ENCODE measurements around the gene CCSER1. TPM values are rescaled to one million over a fixed set of nuclear protein-coding genes. Genes with fewer than 3 reads are reported as not detected.

The CCSER1 gene
- total RNA-seq, 4 donors from 2014 or later, result 4.0 to 6.0 (median 4.8) TPM

- 94 to 95% methylated on average over 4 of the region's 4 CpGs for WGBS, 2 donors
- no peak for DNase-seq (ENCODE audit: low spot score in 2 of 2)
- Histone ChIP-seq H3K36me3 (no peaks in the 10 kb centered on the region), H3K4me1 (peaks cover 0 to 5% (median 0%) of the 10 kb centered on the region in 4 donors), H3K4me3 (no peak overlapping the region), H3K27me3 (no peaks in the 10 kb centered on the region), H3K27ac (no peak overlapping the region), H3K9me3 (no peaks in the 10 kb centered on the region)
- TF ChIP-seq, protein P1, sequence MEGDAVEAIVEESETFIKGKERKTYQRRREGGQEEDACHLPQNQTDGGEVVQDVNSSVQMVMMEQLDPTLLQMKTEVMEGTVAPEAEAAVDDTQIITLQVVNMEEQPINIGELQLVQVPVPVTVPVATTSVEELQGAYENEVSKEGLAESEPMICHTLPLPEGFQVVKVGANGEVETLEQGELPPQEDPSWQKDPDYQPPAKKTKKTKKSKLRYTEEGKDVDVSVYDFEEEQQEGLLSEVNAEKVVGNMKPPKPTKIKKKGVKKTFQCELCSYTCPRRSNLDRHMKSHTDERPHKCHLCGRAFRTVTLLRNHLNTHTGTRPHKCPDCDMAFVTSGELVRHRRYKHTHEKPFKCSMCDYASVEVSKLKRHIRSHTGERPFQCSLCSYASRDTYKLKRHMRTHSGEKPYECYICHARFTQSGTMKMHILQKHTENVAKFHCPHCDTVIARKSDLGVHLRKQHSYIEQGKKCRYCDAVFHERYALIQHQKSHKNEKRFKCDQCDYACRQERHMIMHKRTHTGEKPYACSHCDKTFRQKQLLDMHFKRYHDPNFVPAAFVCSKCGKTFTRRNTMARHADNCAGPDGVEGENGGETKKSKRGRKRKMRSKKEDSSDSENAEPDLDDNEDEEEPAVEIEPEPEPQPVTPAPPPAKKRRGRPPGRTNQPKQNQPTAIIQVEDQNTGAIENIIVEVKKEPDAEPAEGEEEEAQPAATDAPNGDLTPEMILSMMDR (IDR thresholded peaks at IDR 0.05), result no peak
- TF ChIP-seq POLR2A (IDR thresholded peaks at IDR 0.05), result no peak
- TF ChIP-seq EP300 (IDR thresholded peaks at IDR 0.05), result no peak
Measured at GRCh38 chr4:90545380-90545779, 418.2 kb downstream of the CCSER1 start.

DNA sequence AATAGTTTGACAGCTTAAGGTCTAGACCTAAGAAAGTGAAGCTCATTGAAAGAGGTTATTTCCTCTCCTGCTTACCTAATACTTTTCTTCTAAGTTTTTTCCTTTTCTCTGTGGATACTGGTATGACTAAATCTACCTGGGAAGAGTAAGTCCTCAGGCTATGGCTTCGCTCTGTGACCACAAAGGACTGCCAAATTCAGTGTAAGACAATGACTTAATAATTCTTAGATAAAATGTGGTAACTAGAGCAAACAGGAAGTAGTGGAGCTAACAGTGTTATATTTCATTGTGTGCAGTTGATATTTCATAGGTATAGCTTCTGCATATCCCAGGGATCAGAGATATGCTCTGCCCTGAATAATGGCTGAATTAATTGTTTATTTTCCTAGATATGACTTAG is 418.9 kb downstream of the CCSER1 start:
- Histone ChIP-seq H3K4me1 (peaks cover 0 to 5% (median 0%) of the 10 kb centered on the region in 4 donors), H3K36me3 (no peaks in the 10 kb centered on the region), H3K9me3 (no peaks in the 10 kb centered on the region), H3K27me3 (no peaks in the 10 kb centered on the region), H3K4me3 (no peak overlapping the region), H3K27ac (no peak overlapping the region)
- 78 to 86% methylated on average over 1 of the region's 1 CpG for WGBS, 2 donors
- no peak for DNase-seq (ENCODE audit: low spot score in 2 of 2)
- no peak for TF ChIP-seq EP300 (IDR thresholded peaks at IDR 0.05)
- no peak for TF ChIP-seq POLR2A (IDR thresholded peaks at IDR 0.05)
- TF ChIP-seq, protein P1 (IDR thresholded peaks at IDR 0.05), result no peak

- TF ChIP-seq, protein P1 (IDR thresholded peaks at IDR 0.05), result no peak
- TF ChIP-seq POLR2A (IDR thresholded peaks at IDR 0.05) (no peak), EP300 (IDR thresholded peaks at IDR 0.05) (no peak)
Measured at GRCh38 chr4:90570615-90571014, 443.4 kb downstream of the CCSER1 start.

GRCh38 chr4:90572996-90573395 is 445.8 kb downstream of the CCSER1 start:
- no peaks in the 10 kb centered on the region for H3K9me3 ChIP-seq
- H3K36me3 ChIP-seq, result no peaks in the 10 kb centered on the region
- no peak overlapping the region for H3K27ac ChIP-seq
- no peak overlapping the region for H3K4me3 ChIP-seq
- no peak for TF ChIP-seq POLR2A (IDR thresholded peaks at IDR 0.05)
- no peak for TF ChIP-seq EP300 (IDR thresholded peaks at IDR 0.05)
- TF ChIP-seq, protein P1 (IDR thresholded peaks at IDR 0.05), result no peak
- no peaks in the 10 kb centered on the region for H3K27me3 ChIP-seq
- 90 to 94% methylated on average over 2 of the region's 2 CpGs for WGBS, 2 donors
- H3K4me1 ChIP-seq, result no peaks in the 10 kb centered on the region
- DNase-seq (ENCODE audit: low spot score in 2 of 2), result no peak

More at GRCh38 chr4:90570615-90571014, 443.4 kb downstream of the CCSER1 start:
- no peak overlapping the region for H3K27ac ChIP-seq
- H3K9me3 ChIP-seq, result no peaks in the 10 kb centered on the region
- no peak for DNase-seq (ENCODE audit: low spot score in 2 of 2)
- no peaks in the 10 kb centered on the region for H3K36me3 ChIP-seq
- no peak overlapping the region for H3K4me3 ChIP-seq
- no peaks in the 10 kb centered on the region for H3K4me1 ChIP-seq
- WGBS, 2 donors, result 85 to 93% methylated on average over 2 of the region's 2 CpGs
- H3K27me3 ChIP-seq, result no peaks in the 10 kb centered on the region

DNA sequence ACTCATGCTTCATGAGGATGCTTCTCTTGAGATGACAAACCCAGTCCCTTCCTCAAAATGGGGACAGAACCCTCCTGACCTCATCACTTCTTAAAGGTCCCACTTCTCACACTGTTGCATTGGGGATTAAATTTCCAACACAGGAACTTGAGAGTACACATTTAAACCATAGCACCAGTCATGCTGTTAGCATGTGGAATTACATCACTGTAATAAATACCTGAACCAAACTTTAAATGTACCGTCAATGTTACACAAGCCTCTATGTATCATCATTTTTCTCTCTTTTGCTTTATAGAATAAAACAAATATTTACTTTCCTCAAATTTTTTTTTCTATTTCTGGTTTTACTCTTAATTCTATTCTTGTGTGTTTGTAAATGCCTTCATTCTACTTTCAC is 448.2 kb downstream of the CCSER1 start:
- no peak overlapping the region for H3K4me3 ChIP-seq
- H3K9me3 ChIP-seq, result no peaks in the 10 kb centered on the region
- WGBS, 2 donors, result 78 to 79% methylated on average over 1 of the region's 1 CpG
- no peak for DNase-seq (ENCODE audit: low spot score in 2 of 2)
- no peaks in the 10 kb centered on the region for H3K4me1 ChIP-seq
- H3K36me3 ChIP-seq, result no peaks in the 10 kb centered on the region
- TF ChIP-seq POLR2A (IDR thresholded peaks at IDR 0.05) (no peak), EP300 (IDR thresholded peaks at IDR 0.05) (no peak)
- TF ChIP-seq, protein P1 (IDR thresholded peaks at IDR 0.05), result no peak
- no peak overlapping the region for H3K27ac ChIP-seq
- no peaks in the 10 kb centered on the region for H3K27me3 ChIP-seq
